ENCODE measurements around the gene PALMD. TPM values are rescaled to one million over a fixed set of nuclear protein-coding genes. Genes with fewer than 3 reads are reported as not detected.

PALMD gene
- total RNA-seq, 1 experiment from 2014 or later = 8.0 TPM

GRCh38 chr1:99634971-99635624, 10.8 kb upstream of the PALMD start:
- H3K79me2 ChIP-seq (ENCODE audit: low read length) = no peaks in the 10 kb centered on the region
- H2AFZ ChIP-seq (ENCODE audit: low read length) = no peak overlapping the region
- no peak overlapping the region for H3K27ac ChIP-seq (ENCODE audit: low read length)
- H3K36me3 ChIP-seq (ENCODE audit: low read depth, low read length) = no peaks in the 10 kb centered on the region
- ATAC-seq = 0 out of 2 replicates have a peak, but pooled peaks have one; percentile 22
- ChIA-PET POLR2A (ENCODE audit: unreplicated experiment) (no interaction called here), CTCF (no interaction called here)
- no peak overlapping the region for H3K4me2 ChIP-seq (ENCODE audit: low read length)
- intact Hi-C loops (cut with micrococcal nuclease) = no loop called here
- H3F3A ChIP-seq (ENCODE audit: low read length, unreplicated experiment) = no peaks in the 10 kb centered on the region
- BruUV-seq (replicated peaks) = no TSS peak
- no peak for DNase-seq
- no peaks in the 10 kb centered on the region for H4K20me1 ChIP-seq (ENCODE audit: low read length)
- no peaks in the 10 kb centered on the region for H3K9me3 ChIP-seq (ENCODE audit: low read length)
- TF ChIP-seq EZH2phosphoT487 (IDR thresholded peaks at IDR 0.05; ENCODE audit: borderline replicate concordance, low read length) (no peak), EZH2 (IDR thresholded peaks at IDR 0.05; ENCODE audit: low read length, unreplicated experiment) (no peak), CTCF (conservative IDR thresholded peaks at IDR 0.05; ENCODE audit: low read depth, low read length) (no peak)
- H3K27me3 ChIP-seq (ENCODE audit: low read length) = no peaks in the 10 kb centered on the region
- no peaks in the 10 kb centered on the region for H3K9me2 ChIP-seq (replicated peaks; ENCODE audit: low read length)
- no peak overlapping the region for H3K9ac ChIP-seq (ENCODE audit: low read length)
- H3K4me1 ChIP-seq (ENCODE audit: insufficient read depth, low read length) = peaks cover 7% of the 10 kb centered on the region; the same call in 1 of the 2 replicates
- H3K4me3 ChIP-seq (ENCODE audit: low read length) = no peak overlapping the region

GRCh38 chr1:99635664-99636063, 10.2 kb upstream of the PALMD start:
- Histone ChIP-seq H3K27ac (ENCODE audit: low read length) (no peak overlapping the region), H3K4me2 (ENCODE audit: low read length) (no peak overlapping the region), H3K36me3 (ENCODE audit: low read depth, low read length) (no peaks in the 10 kb centered on the region), H3K9ac (ENCODE audit: low read length) (no peak overlapping the region), H3K27me3 (ENCODE audit: low read length) (no peaks in the 10 kb centered on the region), H3K4me3 (ENCODE audit: low read length) (no peak overlapping the region), H3F3A (ENCODE audit: low read length, unreplicated experiment) (no peaks in the 10 kb centered on the region), H4K20me1 (ENCODE audit: low read length) (no peaks in the 10 kb centered on the region), H3K9me2 (replicated peaks; ENCODE audit: low read length) (no peaks in the 10 kb centered on the region), H2AFZ (ENCODE audit: low read length) (no peak overlapping the region), H3K4me1 (ENCODE audit: insufficient read depth, low read length) (peaks cover 7% of the 10 kb centered on the region; the same call in 1 of the 2 replicates), H3K9me3 (ENCODE audit: low read length) (no peaks in the 10 kb centered on the region), H3K79me2 (ENCODE audit: low read length) (no peaks in the 10 kb centered on the region)
- TF ChIP-seq EZH2phosphoT487 (IDR thresholded peaks at IDR 0.05; ENCODE audit: borderline replicate concordance, low read length) (no peak), EZH2 (IDR thresholded peaks at IDR 0.05; ENCODE audit: low read length, unreplicated experiment) (no peak)
- ATAC-seq (no peak), DNase-seq (no peak)
- BruUV-seq (replicated peaks) = no TSS peak
- CTCF ChIA-PET = interaction anchor here (0.6 kb wide), 1 partner anchor 40 kb away, joined by 3 read pairs; no protein-coding TSS in a partner anchor
- POLR2A ChIA-PET (ENCODE audit: unreplicated experiment) = no interaction called here
- intact Hi-C loops (cut with micrococcal nuclease) = no loop called here

- no peak overlapping the region for H3K4me2 ChIP-seq (ENCODE audit: low read length)
- intact Hi-C loops (cut with micrococcal nuclease) = no loop called here
- H3K27ac ChIP-seq (ENCODE audit: low read length) = no peak overlapping the region
- ATAC-seq (no peak), DNase-seq (no peak)
- no peaks in the 10 kb centered on the region for H3K27me3 ChIP-seq (ENCODE audit: low read length)
- H3F3A ChIP-seq (ENCODE audit: low read length, unreplicated experiment) = no peaks in the 10 kb centered on the region
- H3K9me3 ChIP-seq (ENCODE audit: low read length) = no peaks in the 10 kb centered on the region
- no peaks in the 10 kb centered on the region for H4K20me1 ChIP-seq (ENCODE audit: low read length)
- no peaks in the 10 kb centered on the region for H3K36me3 ChIP-seq (ENCODE audit: low read depth, low read length)
- peaks cover 7% of the 10 kb centered on the region; the same call in 1 of the 2 replicates for H3K4me1 ChIP-seq (ENCODE audit: insufficient read depth, low read length)
- no peaks in the 10 kb centered on the region for H3K9me2 ChIP-seq (replicated peaks; ENCODE audit: low read length)
- H2AFZ ChIP-seq (ENCODE audit: low read length) = no peak overlapping the region
- ChIA-PET POLR2A (ENCODE audit: unreplicated experiment) (no interaction called here), CTCF (interaction anchor here (0.6 kb wide), 1 partner anchor 39 kb away, joined by 3 read pairs; no protein-coding TSS in a partner anchor)
- no peak overlapping the region for H3K9ac ChIP-seq (ENCODE audit: low read length)
- H3K79me2 ChIP-seq (ENCODE audit: low read length) = no peaks in the 10 kb centered on the region
- H3K4me3 ChIP-seq (ENCODE audit: low read length) = no peak overlapping the region
- TF ChIP-seq EZH2phosphoT487 (IDR thresholded peaks at IDR 0.05; ENCODE audit: borderline replicate concordance, low read length) (no peak), CTCF (conservative IDR thresholded peaks at IDR 0.05; ENCODE audit: low read depth, low read length) (no peak), EZH2 (IDR thresholded peaks at IDR 0.05; ENCODE audit: low read length, unreplicated experiment) (no peak)
- no TSS peak for BruUV-seq (replicated peaks)
Observed at GRCh38 chr1:99636647-99637175, 9.2 kb upstream of the PALMD start.

All from PC-3 (cell line).